ENCODE results near the gene RPH3AL.

The RPH3AL gene

GRCh38 chr17:333626-334396 lies 18.8 kb downstream of the RPH3AL start:
- Mint-ChIP-seq H3K36me3 (ENCODE audit: insufficient read depth) (peaks cover 6% of the 10 kb centered on the region), H3K9me3 (no peaks in the 10 kb centered on the region), H3K4me3 (peak overlapping the region in 1 of 2 donors; percentile 8), H3K27ac (no peak overlapping the region), H3K27me3 (peaks cover 8 to 19% of the 10 kb centered on the region in 2 donors), H3K4me1 (ENCODE audit: low read depth in 2 of 2) (peaks cover 19 to 21% of the 10 kb centered on the region in 2 donors)
- ATAC-seq (replicated peaks): no peak
- DNase-seq: no peak

- H3K27ac Mint-ChIP-seq: no peak overlapping the region
- ATAC-seq (replicated peaks): no peak
- peaks cover 8 to 19% of the 10 kb centered on the region in 2 donors for H3K27me3 Mint-ChIP-seq
- peaks cover 19% of the 10 kb centered on the region in 2 donors for H3K4me1 Mint-ChIP-seq (ENCODE audit: low read depth in 2 of 2)
- DNase-seq: no peak
- peaks cover 6% of the 10 kb centered on the region for H3K36me3 Mint-ChIP-seq (ENCODE audit: insufficient read depth)
- no peak overlapping the region for H3K4me3 Mint-ChIP-seq
- no peaks in the 10 kb centered on the region for H3K9me3 Mint-ChIP-seq
Measured at GRCh38 chr17:332558-333322, 19.9 kb downstream of the RPH3AL start.

- ATAC-seq (replicated peaks) (no peak), DNase-seq (no peak)
- peaks cover 7 to 13% of the 10 kb centered on the region in 2 donors for H3K27me3 Mint-ChIP-seq
- H3K27ac Mint-ChIP-seq: peak overlapping the region in 1 of 2 donors; percentile 44
- H3K36me3 Mint-ChIP-seq (ENCODE audit: insufficient read depth): peaks cover 6% of the 10 kb centered on the region
- no peaks in the 10 kb centered on the region for H3K9me3 Mint-ChIP-seq
- peaks cover 15 to 18% of the 10 kb centered on the region in 2 donors for H3K4me1 Mint-ChIP-seq (ENCODE audit: low read depth in 2 of 2)
- no peak overlapping the region for H3K4me3 Mint-ChIP-seq
Measured at GRCh38 chr17:332023-332422, 20.6 kb downstream of the RPH3AL start.

GRCh38 chr17:330993-331701 lies 21.5 kb downstream of the RPH3AL start:
- Mint-ChIP-seq H3K9me3 (no peaks in the 10 kb centered on the region), H3K4me3 (peak overlapping the region; percentile 48 to 60), H3K36me3 (ENCODE audit: insufficient read depth) (peaks cover 6% of the 10 kb centered on the region), H3K27ac (peak overlapping the region in 1 of 2 donors; percentile 22), H3K4me1 (ENCODE audit: low read depth in 2 of 2) (peaks cover 12 to 18% of the 10 kb centered on the region in 2 donors), H3K27me3 (peaks cover 0 to 9% of the 10 kb centered on the region in 2 donors)
- ATAC-seq (replicated peaks): no peak
- DNase-seq: no peak

GRCh38 chr17:329784-330420 lies 22.7 kb downstream of the RPH3AL start:
- no peak for DNase-seq
- Mint-ChIP-seq H3K36me3 (ENCODE audit: insufficient read depth) (peaks cover 6% of the 10 kb centered on the region), H3K4me3 (no peak overlapping the region), H3K27ac (no peak overlapping the region), H3K27me3 (peaks cover 0 to 2% of the 10 kb centered on the region in 2 donors), H3K9me3 (no peaks in the 10 kb centered on the region), H3K4me1 (ENCODE audit: low read depth in 2 of 2) (peaks cover 10 to 13% of the 10 kb centered on the region in 2 donors)
- ATAC-seq (replicated peaks): no peak

- Mint-ChIP-seq H3K36me3 (ENCODE audit: insufficient read depth) (peaks cover 6% of the 10 kb centered on the region), H3K9me3 (no peaks in the 10 kb centered on the region), H3K27ac (no peak overlapping the region), H3K4me1 (ENCODE audit: low read depth in 2 of 2) (peaks cover 9 to 11% of the 10 kb centered on the region in 2 donors), H3K4me3 (no peak overlapping the region), H3K27me3 (no peaks in the 10 kb centered on the region)
- DNase-seq: no peak
- ATAC-seq (replicated peaks): no peak
Measured at GRCh38 chr17:327971-328370, 24.6 kb downstream of the RPH3AL start.

- DNase-seq: no peak
- Mint-ChIP-seq H3K4me1 (ENCODE audit: low read depth in 2 of 2) (peaks cover 9 to 11% of the 10 kb centered on the region in 2 donors), H3K36me3 (ENCODE audit: insufficient read depth) (peaks cover 8% of the 10 kb centered on the region), H3K9me3 (no peaks in the 10 kb centered on the region), H3K27ac (no peak overlapping the region), H3K4me3 (no peak overlapping the region), H3K27me3 (no peaks in the 10 kb centered on the region)
- no peak for ATAC-seq (replicated peaks)
Measured at GRCh38 chr17:327296-327695, 25.3 kb downstream of the RPH3AL start.

GRCh38 chr17:326010-326621 lies 26.5 kb downstream of the RPH3AL start:
- Mint-ChIP-seq H3K4me1 (ENCODE audit: low read depth in 2 of 2) (peaks cover 2 to 3% of the 10 kb centered on the region in 2 donors), H3K27me3 (no peaks in the 10 kb centered on the region), H3K27ac (no peak overlapping the region), H3K4me3 (no peak overlapping the region), H3K9me3 (no peaks in the 10 kb centered on the region), H3K36me3 (ENCODE audit: insufficient read depth) (peaks cover 7% of the 10 kb centered on the region)
- DNase-seq: no peak
- ATAC-seq (replicated peaks): no peak

GRCh38 chr17:325270-326009 lies 27.2 kb downstream of the RPH3AL start:
- H3K36me3 Mint-ChIP-seq (ENCODE audit: insufficient read depth): peaks cover 5% of the 10 kb centered on the region
- DNase-seq (no peak), ATAC-seq (replicated peaks) (no peak)
- H3K4me1 Mint-ChIP-seq (ENCODE audit: low read depth in 2 of 2): no peaks in the 10 kb centered on the region
- H3K9me3 Mint-ChIP-seq: no peaks in the 10 kb centered on the region
- H3K27ac Mint-ChIP-seq: peak overlapping the region in 1 of 2 donors; percentile 13
- no peak overlapping the region for H3K4me3 Mint-ChIP-seq
- H3K27me3 Mint-ChIP-seq: no peaks in the 10 kb centered on the region

- no peaks in the 10 kb centered on the region for H3K9me3 Mint-ChIP-seq
- no peaks in the 10 kb centered on the region for H3K27me3 Mint-ChIP-seq
- ATAC-seq (replicated peaks) (no peak), DNase-seq (no peak)
- no peak overlapping the region for H3K27ac Mint-ChIP-seq
- H3K36me3 Mint-ChIP-seq (ENCODE audit: insufficient read depth): peaks cover 3% of the 10 kb centered on the region
- H3K4me1 Mint-ChIP-seq (ENCODE audit: low read depth in 2 of 2): no peaks in the 10 kb centered on the region
- no peak overlapping the region for H3K4me3 Mint-ChIP-seq
Measured at GRCh38 chr17:323721-324571, 28.7 kb downstream of the RPH3AL start.

- ATAC-seq (replicated peaks): no peak
- H3K9me3 Mint-ChIP-seq: no peaks in the 10 kb centered on the region
- H3K27me3 Mint-ChIP-seq: no peaks in the 10 kb centered on the region
- no peak overlapping the region for H3K27ac Mint-ChIP-seq
- no peak overlapping the region for H3K4me3 Mint-ChIP-seq
- peaks cover 3% of the 10 kb centered on the region for H3K36me3 Mint-ChIP-seq (ENCODE audit: insufficient read depth)
- DNase-seq: no peak
- H3K4me1 Mint-ChIP-seq (ENCODE audit: low read depth in 2 of 2): no peaks in the 10 kb centered on the region
Measured at GRCh38 chr17:323181-323580, 29.4 kb downstream of the RPH3AL start.

Data from effector memory CD8-positive, alpha-beta T cell (primary cell).